GM19240 (cell line): Measurements from ENCODE around the gene FXYD4.
"Not testable (repeated sequence)": the region's sequence is repeated elsewhere in the genome, so short reads cannot be mapped to it uniquely, and the experiment has no call there.

Experiments
- DNase-seq: peaks from one replicate; pipeline ENCODE4 v3.0.0; 2011; ENCODE audit warnings: low spot score; ENCODE audit not compliant: insufficient read length

FXYD4 gene, protein sequence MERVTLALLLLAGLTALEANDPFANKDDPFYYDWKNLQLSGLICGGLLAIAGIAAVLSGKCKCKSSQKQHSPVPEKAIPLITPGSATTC

DNA sequence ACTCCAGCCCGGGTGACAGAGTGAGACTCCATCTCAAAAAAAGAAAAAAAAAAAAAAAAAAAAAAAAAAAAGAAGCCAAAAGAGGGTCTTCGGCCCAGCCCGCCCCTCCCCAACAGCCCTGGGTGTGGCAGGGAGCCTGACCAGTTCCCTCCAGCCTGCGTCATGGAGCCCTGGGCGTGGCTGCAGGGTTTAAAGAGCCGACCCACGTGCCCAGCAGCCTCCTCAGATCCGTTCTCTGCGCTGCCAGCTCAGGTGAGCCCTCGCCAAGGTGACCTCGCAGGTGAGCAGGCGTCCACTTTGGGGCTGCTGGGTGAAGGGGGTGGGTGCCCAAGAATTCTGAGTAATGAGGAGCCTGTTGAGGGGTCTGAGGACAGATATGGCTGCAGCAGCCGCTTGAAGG lies at the start of gene FXYD4:
FXYD4 (plus strand) TSS at position 219 of the 400 bp plus-strand sequence. CDS start 2,111 bp downstream, outside the sequence.
- DNase-seq = no peak

DNA sequence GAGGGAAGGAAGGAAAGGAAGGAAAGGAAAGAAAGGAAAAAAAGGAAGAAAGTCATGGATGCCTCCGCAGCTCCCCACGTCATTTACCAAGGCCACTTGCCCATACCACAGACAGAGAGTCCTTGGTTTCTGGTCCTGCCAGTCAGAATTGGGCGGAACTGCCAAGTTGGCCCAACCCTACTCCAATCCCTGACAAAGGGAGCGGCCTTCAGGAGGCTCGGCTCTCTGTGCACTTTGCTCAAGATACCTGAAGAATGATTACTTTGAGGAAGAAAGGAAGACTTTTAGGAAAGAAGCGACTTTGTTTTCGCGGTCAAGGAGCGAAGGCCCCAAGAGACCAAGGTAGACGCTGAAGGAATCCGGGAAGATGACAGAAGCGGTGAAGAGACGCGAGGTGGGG lies 49.1 kb upstream of the FXYD4 start:
- DNase-seq = no peak

DNA sequence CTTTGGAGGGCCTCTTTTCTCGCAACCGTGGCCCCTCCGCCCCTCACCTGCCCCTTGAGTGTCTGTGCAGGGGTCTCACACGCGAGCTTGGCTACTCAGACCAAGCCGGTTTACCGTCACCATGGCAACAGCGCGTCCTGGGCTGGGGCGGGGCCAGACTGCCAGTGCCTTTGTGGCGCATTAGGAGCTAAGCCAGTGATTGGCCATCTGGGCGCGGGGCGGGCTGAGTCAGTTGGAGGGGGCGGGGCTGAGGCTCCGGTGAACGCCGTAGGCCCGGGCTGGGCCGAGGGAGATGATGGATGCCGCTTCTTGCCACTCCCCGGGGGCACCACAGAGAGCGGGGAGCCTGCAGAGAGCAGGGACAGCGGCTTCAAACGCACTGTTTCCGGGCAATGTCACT lies 48.7 kb upstream of the FXYD4 start:
- DNase-seq = no peak

- no peak for DNase-seq
Measured at GRCh38 chr10:43323245-43323644, 48.2 kb upstream of the FXYD4 start.

DNA sequence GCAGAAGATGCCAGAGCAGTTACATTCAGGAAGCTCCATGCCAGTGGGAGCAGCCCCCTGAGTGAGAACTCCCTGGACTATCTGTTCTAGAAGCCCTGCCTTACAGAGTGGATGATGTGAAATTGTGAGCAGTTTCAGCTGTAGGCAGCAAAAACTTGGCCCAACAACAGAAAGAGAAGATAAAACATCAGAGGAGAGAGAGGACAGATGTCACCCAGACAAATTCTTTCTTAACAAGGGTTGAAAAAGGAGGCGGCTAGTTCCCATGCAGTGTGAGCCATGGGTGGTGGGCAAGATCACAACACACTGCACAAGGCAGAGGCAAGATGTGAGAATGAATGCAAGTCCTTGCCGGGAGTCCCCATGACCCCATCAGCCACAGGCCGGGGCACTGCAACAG lies 46.6 kb upstream of the FXYD4 start:
- no peak for DNase-seq

DNA sequence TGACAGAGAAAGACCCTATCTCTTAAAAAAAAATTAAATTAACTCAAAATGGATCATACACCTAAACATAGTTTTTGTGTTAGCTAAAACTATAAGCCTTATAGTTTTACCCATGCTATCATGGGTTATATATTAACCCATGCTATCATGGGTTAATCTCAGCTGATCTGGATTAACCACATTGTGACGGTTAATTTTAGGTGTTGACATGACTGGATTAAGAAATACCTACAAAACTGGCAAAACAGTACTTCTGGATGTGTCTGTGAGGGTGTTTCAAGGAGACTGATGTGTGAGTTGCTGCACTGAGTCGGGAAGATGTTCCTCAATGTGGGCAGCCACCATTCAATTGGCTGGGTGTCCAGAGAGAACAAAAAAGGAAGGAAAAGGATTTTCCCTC lies 44.3 kb upstream of the FXYD4 start:
- no peak for DNase-seq

GRCh38 chr10:43327986-43328385 lies 43.5 kb upstream of the FXYD4 start:
- DNase-seq = no peak

GRCh38 chr10:43328810-43329209 lies 42.6 kb upstream of the FXYD4 start:
- DNase-seq = not testable (repeated sequence)

- not testable (repeated sequence) for DNase-seq
Measured at GRCh38 chr10:43329246-43329885, 42.1 kb upstream of the FXYD4 start.

GRCh38 chr10:43330049-43330823 lies 41.2 kb upstream of the FXYD4 start:
- not testable (repeated sequence) for DNase-seq

DNA sequence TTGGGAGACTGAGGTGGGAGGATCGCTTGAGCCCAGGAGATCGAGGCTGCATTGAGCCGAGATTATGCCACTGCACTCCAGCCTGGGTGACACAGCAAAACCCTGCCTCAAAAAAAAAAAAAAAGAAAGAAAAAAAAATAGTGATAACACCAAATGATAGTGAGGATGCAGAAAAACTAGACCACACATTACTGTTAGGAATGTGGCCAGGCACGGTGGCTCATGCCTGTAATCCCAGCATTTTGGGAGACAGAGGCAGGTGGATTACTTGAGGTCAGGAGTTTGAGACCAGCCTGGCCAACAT lies 40.7 kb upstream of the FXYD4 start:
- DNase-seq = not testable (repeated sequence)

- DNase-seq = no peak
Measured at GRCh38 chr10:43333653-43334052, 37.8 kb upstream of the FXYD4 start.

DNA sequence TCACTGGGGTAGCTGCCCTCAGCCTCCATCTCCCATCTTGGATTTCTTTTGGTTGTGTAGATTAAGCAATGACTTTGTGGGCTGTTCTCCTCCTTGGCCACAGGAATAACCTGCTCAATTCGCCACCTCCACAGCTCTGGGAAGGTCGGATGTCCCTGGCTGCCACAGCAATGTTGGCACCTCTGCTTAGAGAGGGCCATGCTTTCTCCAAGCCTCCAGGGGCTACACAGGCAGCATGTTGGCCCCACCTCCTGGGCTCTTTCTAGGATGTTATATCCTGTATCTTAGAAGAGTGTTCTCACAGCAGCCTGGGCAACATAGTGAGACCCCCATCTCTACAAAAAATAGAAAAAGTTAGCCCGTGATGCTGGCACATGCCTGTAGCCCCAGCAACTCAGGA lies 35.4 kb upstream of the FXYD4 start:
- DNase-seq = no peak

GRCh38 chr10:43336641-43337318 lies 34.7 kb upstream of the FXYD4 start:
- no peak for DNase-seq

- DNase-seq = not testable (repeated sequence)
Measured at GRCh38 chr10:43337536-43337935, 33.9 kb upstream of the FXYD4 start.

DNA sequence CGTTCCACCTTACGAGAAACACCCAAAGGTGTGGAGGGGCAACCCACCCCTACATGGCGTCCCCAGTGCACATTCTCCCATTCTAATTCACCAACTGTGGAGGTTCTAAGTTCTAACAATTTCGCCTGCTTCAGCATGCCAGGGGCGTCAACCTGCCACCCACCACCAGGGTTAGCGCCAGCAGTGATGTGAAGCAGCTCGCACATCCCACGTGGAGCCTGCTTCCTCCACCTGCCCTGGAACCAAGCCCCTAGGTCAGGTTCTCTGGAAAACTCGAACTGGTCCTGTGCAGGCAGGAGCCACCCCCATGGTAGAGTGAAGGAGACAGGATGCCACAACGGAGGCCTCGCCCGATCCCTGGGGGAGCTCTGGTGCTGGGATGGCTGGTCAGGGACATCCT lies 33.3 kb upstream of the FXYD4 start:
- no peak for DNase-seq

GRCh38 chr10:43339136-43339535 lies 32.3 kb upstream of the FXYD4 start:
- DNase-seq = no peak

DNA sequence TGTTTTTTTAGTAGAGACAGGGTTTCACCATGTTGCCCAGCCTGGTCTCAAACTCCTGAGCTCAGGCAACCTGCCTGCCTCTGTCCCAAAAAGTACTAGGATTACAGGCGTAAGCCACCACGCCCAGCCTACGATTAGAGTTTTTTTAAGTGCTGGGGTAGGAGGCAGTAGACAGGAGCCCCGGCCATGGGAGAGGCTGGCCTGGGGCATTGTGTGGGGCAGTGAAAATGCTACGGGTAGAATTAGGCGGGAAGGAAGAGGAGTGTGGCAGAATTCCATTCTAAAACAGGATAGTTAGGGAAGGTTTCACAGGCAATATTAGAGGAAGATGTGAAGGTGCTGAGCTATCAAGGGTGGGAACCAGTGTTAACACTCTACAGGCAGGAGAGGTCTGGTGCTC lies 31.3 kb upstream of the FXYD4 start:
- no peak for DNase-seq

- no peak for DNase-seq
Measured at GRCh38 chr10:43340619-43341018, 30.8 kb upstream of the FXYD4 start.

- no peak for DNase-seq
Measured at GRCh38 chr10:43341450-43341849, 30.0 kb upstream of the FXYD4 start.

DNA sequence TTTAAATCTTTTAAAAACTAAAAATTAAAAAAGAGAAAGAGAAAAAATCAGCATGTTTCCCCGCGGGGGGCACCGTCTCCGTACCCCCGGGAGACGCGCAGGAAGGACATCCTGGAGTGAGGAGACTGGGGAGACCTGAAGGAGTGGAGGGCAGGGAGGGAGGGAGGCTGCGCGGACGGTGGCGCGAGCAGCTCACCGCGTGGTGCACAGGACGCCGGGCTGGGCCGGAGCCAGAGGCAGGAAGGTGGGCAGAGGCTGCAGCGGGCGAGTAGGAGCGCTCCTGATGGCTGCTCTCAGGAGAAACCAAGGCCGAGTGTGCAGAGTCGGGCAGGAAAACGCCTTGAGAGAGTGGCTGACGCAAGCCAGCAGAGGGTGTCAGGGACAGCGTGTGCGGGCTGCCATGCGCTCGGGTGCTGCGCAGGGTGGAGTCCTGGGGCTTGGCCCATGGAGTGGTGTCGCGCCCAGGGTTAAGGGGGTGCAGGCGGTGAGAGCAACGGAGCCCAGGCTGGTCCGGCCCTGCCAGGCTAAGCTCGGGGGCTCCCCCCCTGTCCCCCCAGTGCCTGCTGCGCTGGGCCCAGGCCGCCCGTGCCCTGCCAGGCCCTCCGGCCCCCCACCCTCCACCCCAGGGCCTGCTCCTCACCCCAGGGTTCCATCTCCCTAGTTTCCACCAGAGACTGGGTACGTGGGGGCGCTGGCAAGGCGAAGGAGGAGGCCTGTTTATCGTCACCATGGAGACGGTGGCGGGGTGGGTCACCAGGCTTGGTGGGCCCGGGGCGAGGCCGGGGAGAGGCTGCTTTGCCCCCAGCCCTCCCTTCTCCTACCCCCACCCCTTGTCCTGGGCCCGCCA lies 28.9 kb upstream of the FXYD4 start:
- no peak for DNase-seq

- no peak for DNase-seq
Measured at GRCh38 chr10:43343126-43343525, 28.3 kb upstream of the FXYD4 start.
